Measurements from ENCODE around the gene FNDC10. TPM values are rescaled to one million over a fixed set of nuclear protein-coding genes. Genes with fewer than 3 reads are reported as not detected.
"Not testable (repeated sequence)": the region's sequence is repeated elsewhere in the genome, so short reads cannot be mapped to it uniquely, and the experiment has no call there.

The FNDC10 gene
- total and polyA plus RNA-seq, 5 donors from 2014 or later = 0.21 to 0.96 (median 0.32) TPM

DNA sequence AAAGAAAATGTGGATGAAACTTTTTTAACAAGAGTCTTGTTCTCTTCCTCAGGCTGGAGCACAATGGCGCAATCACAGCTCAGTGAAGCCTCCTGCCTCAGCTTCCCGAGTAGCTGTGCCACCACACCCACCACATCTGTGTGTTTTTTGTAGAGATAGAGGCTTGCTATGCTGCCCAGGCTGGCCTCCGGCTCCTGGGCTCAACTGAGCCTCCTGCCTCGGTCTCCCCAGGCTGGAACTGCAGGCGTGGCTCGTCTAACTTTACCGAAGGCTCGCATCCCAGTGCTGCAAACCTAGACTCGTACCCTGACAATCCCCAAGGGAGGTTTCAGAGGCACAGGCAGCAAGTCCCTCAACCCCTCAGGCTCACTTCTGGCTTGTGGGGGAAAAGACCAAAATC lies 39.8 kb downstream of the FNDC10 start:
- H3K27ac Mint-ChIP-seq = no peak overlapping the region
- no peaks in the 10 kb centered on the region for H3K4me1 ChIP-seq (ENCODE audit: control insufficient read depth, insufficient read depth, low read length, poor library complexity, severe bottlenecking)
- no peak overlapping the region for H3K4me3 Mint-ChIP-seq

DNA sequence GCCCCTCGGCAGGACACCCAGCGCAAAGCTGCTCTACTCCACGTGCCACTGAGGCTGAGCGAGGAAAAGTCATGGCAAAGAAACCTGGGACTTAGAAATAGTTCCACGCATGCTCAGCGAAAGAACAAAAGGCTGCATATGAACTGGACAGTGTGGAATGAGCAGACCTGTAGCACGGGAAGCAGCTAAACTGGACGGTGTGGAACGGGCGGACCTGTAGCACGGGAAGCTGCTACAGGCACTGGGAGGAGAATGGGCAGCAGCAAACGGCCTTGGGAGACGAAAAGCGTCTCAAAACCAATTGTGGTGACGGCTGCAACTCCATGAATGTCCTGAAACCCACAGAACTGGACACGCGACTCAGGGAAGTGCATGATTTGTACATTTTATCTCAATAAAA lies 40.9 kb downstream of the FNDC10 start:
- Histone ChIP-seq H3K27ac (ENCODE audit: insufficient read depth, low read length, poor library complexity, severe bottlenecking) (no peak overlapping the region), H3K4me3 (ENCODE audit: low read depth, low read length) (no peak overlapping the region), H3K4me1 (ENCODE audit: control insufficient read depth, insufficient read depth, low read length, poor library complexity, severe bottlenecking) (no peaks in the 10 kb centered on the region), H3K27me3 (ENCODE audit: control insufficient read depth, insufficient read depth, low read length) (no peaks in the 10 kb centered on the region), H3K9me3 (ENCODE audit: control insufficient read depth in 2 of 2, low read length in 2 of 2) (no peaks in the 10 kb centered on the region), H3K36me3 (ENCODE audit: control insufficient read depth, insufficient read depth, low read length) (peaks cover 30% of the 10 kb centered on the region)
- Mint-ChIP-seq H3K36me3 (peaks cover 14% of the 10 kb centered on the region), H3K4me1 (peaks cover 0 to 9% (median 3%) of the 10 kb centered on the region in 4 donors), H3K27ac (peak overlapping the region in 1 of 3 donors; percentile 76), H3K9me3 (peaks cover 0 to 1% (median 0%) of the 10 kb centered on the region in 7 donors), H3K4me3 (no peak overlapping the region), H3K27me3 (no peaks in the 10 kb centered on the region)
- no peak for ATAC-seq (ENCODE audit: low read depth in 2 of 2)
- DNase-seq = no peak

More for the DNA sequence above, 39.8 kb downstream of the FNDC10 start:
- no peak overlapping the region for H3K4me3 ChIP-seq (ENCODE audit: low read depth, low read length)
- H3K27ac ChIP-seq (ENCODE audit: insufficient read depth, low read length, poor library complexity, severe bottlenecking) = no peak overlapping the region
- H3K4me1 Mint-ChIP-seq = peaks cover 0 to 14% (median 8%) of the 10 kb centered on the region in 4 donors
- no peaks in the 10 kb centered on the region for H3K27me3 Mint-ChIP-seq
- no peaks in the 10 kb centered on the region for H3K27me3 ChIP-seq (ENCODE audit: control insufficient read depth, insufficient read depth, low read length)
- H3K36me3 Mint-ChIP-seq = peaks cover 24% of the 10 kb centered on the region
- DNase-seq (no peak), ATAC-seq (ENCODE audit: low read depth in 2 of 2) (no peak)
- H3K9me3 ChIP-seq (ENCODE audit: control insufficient read depth in 2 of 2, low read length in 2 of 2) = no peaks in the 10 kb centered on the region
- peaks cover 40% of the 10 kb centered on the region for H3K36me3 ChIP-seq (ENCODE audit: control insufficient read depth, insufficient read depth, low read length)
- H3K9me3 Mint-ChIP-seq = peaks cover 0 to 1% (median 0%) of the 10 kb centered on the region in 7 donors

DNA sequence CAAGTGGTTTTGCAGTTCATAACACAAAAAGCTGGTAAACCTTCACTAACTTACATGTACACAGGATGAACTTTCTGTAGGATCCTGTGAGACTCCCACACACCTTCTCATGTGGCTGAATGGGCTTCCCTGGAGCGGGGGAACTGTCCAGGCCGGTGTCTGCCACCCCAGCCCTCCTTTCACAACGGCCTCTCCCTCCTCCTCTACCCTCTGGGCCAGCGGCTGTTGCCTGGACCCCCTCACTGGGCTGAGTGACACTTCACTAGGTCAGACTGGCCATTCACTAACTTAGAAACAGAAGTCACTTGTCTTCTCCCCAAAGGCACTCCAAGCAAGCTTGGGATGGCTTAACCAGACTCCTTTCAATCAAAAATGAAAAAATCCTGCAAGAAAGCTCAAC lies 41.3 kb downstream of the FNDC10 start:
- Histone ChIP-seq H3K27ac (ENCODE audit: insufficient read depth, low read length, poor library complexity, severe bottlenecking) (no peak overlapping the region), H3K27me3 (ENCODE audit: control insufficient read depth, insufficient read depth, low read length) (no peaks in the 10 kb centered on the region), H3K36me3 (ENCODE audit: control insufficient read depth, insufficient read depth, low read length) (peaks cover 26% of the 10 kb centered on the region), H3K9me3 (ENCODE audit: control insufficient read depth in 2 of 2, low read length in 2 of 2) (no peaks in the 10 kb centered on the region), H3K4me1 (ENCODE audit: control insufficient read depth, insufficient read depth, low read length, poor library complexity, severe bottlenecking) (no peaks in the 10 kb centered on the region), H3K4me3 (ENCODE audit: low read depth, low read length) (no peak overlapping the region)
- Mint-ChIP-seq H3K27me3 (no peaks in the 10 kb centered on the region), H3K36me3 (peaks cover 9% of the 10 kb centered on the region), H3K9me3 (peaks cover 0 to 1% (median 0%) of the 10 kb centered on the region in 7 donors), H3K4me3 (no peak overlapping the region), H3K4me1 (peaks cover 0 to 9% (median 3%) of the 10 kb centered on the region in 4 donors), H3K27ac (peak overlapping the region; percentile 76 to 84 (median 83))
- no peak for ATAC-seq (ENCODE audit: low read depth in 2 of 2)
- DNase-seq = no peak

DNA sequence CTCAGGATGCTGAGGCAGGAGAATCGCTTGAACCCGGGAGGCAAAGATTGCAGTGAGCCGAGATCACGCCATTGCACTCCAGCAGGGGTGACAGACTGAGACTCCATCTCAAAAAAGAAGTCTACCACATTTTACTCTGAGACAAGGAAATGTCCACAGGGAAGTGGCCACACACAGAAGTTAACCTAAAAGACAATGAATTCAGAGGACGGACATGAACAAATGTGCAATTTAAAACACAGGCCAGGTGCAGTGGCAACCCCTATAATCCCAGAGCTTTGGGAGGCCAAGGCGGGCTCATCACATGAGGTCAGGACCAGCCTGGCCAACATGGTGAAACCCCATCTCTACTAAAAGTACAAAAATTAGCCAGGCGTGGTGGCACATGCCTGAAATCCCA lies 42.2 kb downstream of the FNDC10 start:
- not testable (repeated sequence) for H3K27ac ChIP-seq (ENCODE audit: insufficient read depth, low read length, poor library complexity, severe bottlenecking); H3K9me3 ChIP-seq (ENCODE audit: control insufficient read depth in 2 of 2, low read length in 2 of 2); ATAC-seq (ENCODE audit: low read depth in 2 of 2); H3K36me3 Mint-ChIP-seq; H3K4me1 ChIP-seq (ENCODE audit: control insufficient read depth, insufficient read depth, low read length, poor library complexity, severe bottlenecking); H3K27me3 ChIP-seq (ENCODE audit: control insufficient read depth, insufficient read depth, low read length); H3K27me3 Mint-ChIP-seq; H3K27ac Mint-ChIP-seq; H3K4me3 ChIP-seq (ENCODE audit: low read depth, low read length); H3K9me3 Mint-ChIP-seq; H3K4me1 Mint-ChIP-seq; DNase-seq; H3K4me3 Mint-ChIP-seq
- peaks cover 17% of the 10 kb centered on the region for H3K36me3 ChIP-seq (ENCODE audit: control insufficient read depth, insufficient read depth, low read length)

DNA sequence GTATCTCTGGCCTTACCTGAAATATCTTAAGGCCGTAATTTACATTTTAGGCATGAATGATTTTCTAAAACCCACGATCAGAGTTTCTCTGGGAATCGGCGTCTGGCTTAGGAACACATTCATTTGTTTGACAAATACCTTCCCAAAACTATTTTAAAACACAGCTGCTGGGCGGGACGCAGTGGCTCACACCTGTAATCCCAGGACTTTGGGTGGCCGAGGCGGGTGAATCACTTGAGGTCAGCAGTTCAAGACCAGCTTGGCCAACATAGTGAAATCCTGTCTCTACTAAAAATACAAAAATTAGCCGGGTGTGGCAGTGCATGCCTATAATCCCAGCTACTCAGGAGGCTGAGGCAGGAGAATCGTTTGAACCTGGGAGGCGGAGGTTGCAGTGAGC lies 43.0 kb downstream of the FNDC10 start:
- not testable (repeated sequence) for H3K36me3 ChIP-seq (ENCODE audit: control insufficient read depth, insufficient read depth, low read length); H3K4me1 ChIP-seq (ENCODE audit: control insufficient read depth, insufficient read depth, low read length, poor library complexity, severe bottlenecking); H3K4me3 ChIP-seq (ENCODE audit: low read depth, low read length); H3K9me3 ChIP-seq (ENCODE audit: control insufficient read depth in 2 of 2, low read length in 2 of 2); H3K4me1 Mint-ChIP-seq; H3K4me3 Mint-ChIP-seq; H3K27me3 ChIP-seq (ENCODE audit: control insufficient read depth, insufficient read depth, low read length); H3K27ac ChIP-seq (ENCODE audit: insufficient read depth, low read length, poor library complexity, severe bottlenecking); H3K36me3 Mint-ChIP-seq; H3K27me3 Mint-ChIP-seq; H3K9me3 Mint-ChIP-seq; ATAC-seq (ENCODE audit: low read depth in 2 of 2); DNase-seq; H3K27ac Mint-ChIP-seq

DNA sequence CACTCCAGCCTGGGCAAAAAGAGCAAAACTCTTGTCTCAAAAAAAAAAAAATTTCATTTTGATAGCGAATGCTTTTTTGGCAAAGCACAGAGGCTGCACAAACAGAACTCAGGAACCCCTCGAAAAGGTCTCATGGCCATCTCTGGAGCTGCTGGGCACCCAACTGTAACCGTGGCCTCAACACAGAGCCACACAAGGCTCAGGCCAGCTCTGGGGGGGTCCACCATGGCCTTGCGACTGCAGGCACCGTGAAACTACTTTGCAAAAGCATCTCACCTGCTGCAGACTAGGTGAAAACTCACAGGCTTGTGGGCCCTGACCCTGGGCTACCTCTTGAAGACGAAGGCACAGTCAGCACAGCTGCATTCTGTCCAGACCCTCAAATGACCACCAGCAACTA lies 43.4 kb downstream of the FNDC10 start:
- Mint-ChIP-seq H3K27ac (peak overlapping the region in 1 of 3 donors; percentile 63), H3K9me3 (peaks cover 0 to 1% (median 0%) of the 10 kb centered on the region in 7 donors), H3K4me3 (no peak overlapping the region), H3K36me3 (no peaks in the 10 kb centered on the region), H3K27me3 (no peaks in the 10 kb centered on the region), H3K4me1 (peaks cover 0 to 6% (median 1%) of the 10 kb centered on the region in 4 donors)
- no peak overlapping the region for H3K27ac ChIP-seq (ENCODE audit: insufficient read depth, low read length, poor library complexity, severe bottlenecking)
- no peaks in the 10 kb centered on the region for H3K9me3 ChIP-seq (ENCODE audit: control insufficient read depth in 2 of 2, low read length in 2 of 2)
- DNase-seq = no peak
- H3K27me3 ChIP-seq (ENCODE audit: control insufficient read depth, insufficient read depth, low read length) = no peaks in the 10 kb centered on the region
- no peak for ATAC-seq (ENCODE audit: low read depth in 2 of 2)
- no peak overlapping the region for H3K4me3 ChIP-seq (ENCODE audit: low read depth, low read length)
- peaks cover 6% of the 10 kb centered on the region for H3K36me3 ChIP-seq (ENCODE audit: control insufficient read depth, insufficient read depth, low read length)
- no peaks in the 10 kb centered on the region for H3K4me1 ChIP-seq (ENCODE audit: control insufficient read depth, insufficient read depth, low read length, poor library complexity, severe bottlenecking)

DNA sequence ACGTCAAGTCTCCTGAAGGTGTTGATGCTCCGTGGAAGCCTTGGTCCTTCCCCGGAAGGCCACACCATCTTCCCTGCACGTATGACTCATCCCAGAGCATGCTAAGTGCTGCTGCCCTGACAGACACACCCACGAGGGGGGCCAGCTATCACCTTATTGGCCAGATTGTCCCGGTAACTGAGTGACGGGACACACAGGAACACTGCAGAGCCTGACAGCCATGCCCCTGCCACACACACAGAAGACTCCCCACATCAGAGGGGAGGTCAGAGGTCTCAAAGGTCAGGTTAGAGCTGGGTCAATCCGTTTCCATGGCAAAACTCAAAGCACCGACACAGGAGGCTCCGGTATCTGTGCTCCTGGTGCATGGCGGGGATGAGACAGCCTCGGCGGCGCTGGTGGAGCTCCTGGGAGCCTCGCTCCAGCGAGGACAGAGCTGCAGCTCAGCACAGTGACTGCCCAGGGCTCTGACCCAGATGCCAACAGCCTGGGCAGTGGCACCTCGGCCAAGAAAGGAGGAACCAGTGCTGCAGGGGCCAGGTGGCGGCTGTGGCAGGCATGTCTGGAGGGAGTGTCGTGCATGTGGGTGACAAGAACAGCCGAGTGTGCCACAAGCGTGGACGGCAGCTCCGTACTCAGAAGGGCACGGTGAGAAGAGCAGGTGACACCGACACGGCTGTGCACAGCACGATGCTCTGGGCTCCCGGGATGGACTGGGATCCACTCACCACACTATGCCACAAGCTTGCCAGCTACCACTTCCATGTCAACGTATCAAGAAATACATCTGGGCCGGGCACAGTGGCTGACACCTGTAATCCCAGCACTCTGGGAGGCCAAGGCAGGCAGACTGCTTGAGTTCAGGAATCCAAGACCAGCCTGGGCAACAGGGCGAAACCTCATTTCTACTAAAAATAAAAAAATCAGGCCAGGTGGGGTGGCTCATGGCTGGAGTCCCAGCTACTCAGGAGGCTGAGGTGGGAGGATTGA lies 44.7 kb downstream of the FNDC10 start:
- no peaks in the 10 kb centered on the region for H3K27me3 Mint-ChIP-seq
- Histone ChIP-seq H3K9me3 (ENCODE audit: control insufficient read depth in 2 of 2, low read length in 2 of 2) (no peaks in the 10 kb centered on the region), H3K27me3 (ENCODE audit: control insufficient read depth, insufficient read depth, low read length) (no peaks in the 10 kb centered on the region), H3K4me1 (ENCODE audit: control insufficient read depth, insufficient read depth, low read length, poor library complexity, severe bottlenecking) (no peaks in the 10 kb centered on the region), H3K4me3 (ENCODE audit: low read depth, low read length) (no peak overlapping the region), H3K36me3 (ENCODE audit: control insufficient read depth, insufficient read depth, low read length) (peaks cover under 1% of the 10 kb centered on the region), H3K27ac (ENCODE audit: insufficient read depth, low read length, poor library complexity, severe bottlenecking) (no peak overlapping the region)
- H3K36me3 Mint-ChIP-seq = no peaks in the 10 kb centered on the region
- DNase-seq (no peak), ATAC-seq (ENCODE audit: low read depth in 2 of 2) (no peak)
- H3K4me3 Mint-ChIP-seq = no peak overlapping the region
- H3K4me1 Mint-ChIP-seq = peaks cover 0 to 6% (median 1%) of the 10 kb centered on the region in 4 donors
- H3K9me3 Mint-ChIP-seq = peaks cover 0 to 1% (median 0%) of the 10 kb centered on the region in 7 donors
- H3K27ac Mint-ChIP-seq = peak overlapping the region in 1 of 3 donors; percentile 38
